Uterus (tissue), 4 donors: Measurements from ENCODE around the gene ZCCHC14. TPM values are rescaled to one million over a fixed set of nuclear protein-coding genes. Genes with fewer than 3 reads are reported as not detected.

ENCODE experiments used
- DNase-seq, 2 donors: peaks; one replicate each; pipeline ENCODE4 v3.0.0-alpha.2; 2019 to 2020
- H3K27ac ChIP-seq, 2 donors: fragments of 200-600 bp; sonication (generic); 1 replicate in 1 of 2; 2 replicates in 1 of 2; pipeline ENCODE4 v1.5.1; 2016 to 2018
- H3K27me3 ChIP-seq, 2 donors: fragments of 200-600 bp; sonication (generic); one replicate each; pipeline ENCODE4 v1.5.1; 2018 to 2019; ENCODE audit warnings: control low read depth in 1 of 2
- H3K36me3 ChIP-seq, 2 donors: fragments of 200-600 bp; sonication (generic); one replicate each; pipeline ENCODE4 v1.5.1; 2019; ENCODE audit warnings: control low read depth in 1 of 2
- H3K4me1 ChIP-seq, 2 donors: fragments of 200-600 bp; sonication (generic); one replicate each; pipeline ENCODE4 v1.5.1; 2018 to 2019; ENCODE audit warnings: control low read depth in 1 of 2
- H3K4me3 ChIP-seq, 2 donors: fragments of 200-600 bp; sonication (generic); 1 replicate in 1 of 2; 2 replicates in 1 of 2; pipeline ENCODE4 v1.5.1; 2018 to 2019; ENCODE audit warnings: mild to moderate bottlenecking in 1 of 2
- H3K9me3 ChIP-seq, 2 donors: fragments of 200-600 bp; sonication (generic); one replicate each; pipeline ENCODE4 v1.5.1; 2019; ENCODE audit warnings: control low read depth in 1 of 2
- CTCF ChIP-seq, 4 experiments: fragments of 200-600 bp in 2 of 4; fragments of 450-650 bp in 2 of 4; sonication (generic) in 2 of 4; IDR thresholded peaks; one replicate each; pipeline ENCODE4 v1.5.1; 2016 to 2019; ENCODE audit warnings: antibody characterized with exemption in 4 of 4, mild to moderate bottlenecking in 2 of 4, moderate library complexity in 1 of 4
- POLR2A ChIP-seq, 2 donors: fragments of 450-650 bp; IDR thresholded peaks; one replicate each; pipeline ENCODE4 v1.6.1; 2016; ENCODE audit warnings: antibody characterized with exemption in 2 of 2, mild to moderate bottlenecking in 1 of 2, moderate library complexity in 1 of 2
- intact Hi-C: fragments of 100-400 bp; cut with DNase I; formaldehyde crosslinking; loops from one replicate; pipeline ENCODE4 v1.15.1; 2023; ENCODE audit warnings: low total_unique reads
- total RNA-seq, 4 donors: library from RNA; depleted of rRNA in 3 of 4; stranded (reverse); fragments of >200 nt in 3 of 4; gene quantifications; one replicate each; pipeline versions ENCODE4 v1.1.0 to v1.2.4, GENCODE V29; 2014 to 2023
- donor health status: DM: yes; HTN: yes; CAD: no.

The ZCCHC14 gene
- total RNA-seq, 4 donors from 2014 or later: 9.2 to 33.0 (median 20.6) TPM

DNA sequence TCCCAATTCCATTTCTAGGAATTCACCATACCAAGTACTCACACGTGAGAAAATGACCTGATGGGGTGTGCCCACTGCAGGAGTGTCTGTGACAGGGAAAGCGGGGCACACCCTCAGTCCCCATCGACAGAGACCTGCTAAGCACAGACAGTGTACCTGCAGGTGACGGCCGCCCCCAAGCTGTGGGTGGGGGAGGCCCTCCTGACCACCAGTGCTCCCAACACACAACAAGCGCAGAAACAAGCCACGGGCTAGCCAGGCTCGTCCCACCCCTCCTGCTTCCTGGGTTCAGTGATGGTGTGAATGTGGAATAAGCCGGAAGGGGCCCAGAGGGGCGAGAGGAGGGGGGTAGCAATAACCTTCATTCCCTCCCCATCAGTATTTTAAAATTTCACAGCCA lies 31.9 kb downstream of the ZCCHC14 start:
- Histone ChIP-seq H3K9me3 (no peaks in the 10 kb centered on the region), H3K36me3 (no peaks in the 10 kb centered on the region), H3K4me1 (peaks cover 5 to 18% of the 10 kb centered on the region in 2 donors), H3K27ac (no peak overlapping the region), H3K27me3 (no peaks in the 10 kb centered on the region), H3K4me3 (no peak overlapping the region)
- intact Hi-C loops: no loop called here
- no peak for DNase-seq
- no peak for TF ChIP-seq POLR2A (IDR thresholded peaks at IDR 0.05)
- no peak for TF ChIP-seq CTCF (IDR thresholded peaks at IDR 0.05)

- intact Hi-C loops: no loop called here
- no peak for TF ChIP-seq CTCF (IDR thresholded peaks at IDR 0.05)
- TF ChIP-seq POLR2A (IDR thresholded peaks at IDR 0.05): no peak
- no peaks in the 10 kb centered on the region for H3K9me3 ChIP-seq
- H3K36me3 ChIP-seq: no peaks in the 10 kb centered on the region
- peaks cover under 1 to 11% of the 10 kb centered on the region in 2 donors for H3K4me1 ChIP-seq
- no peak overlapping the region for H3K27ac ChIP-seq
- DNase-seq: no peak
- no peak overlapping the region for H3K4me3 ChIP-seq
- no peaks in the 10 kb centered on the region for H3K27me3 ChIP-seq
Observed at GRCh38 chr16:87459833-87460232, 33.0 kb downstream of the ZCCHC14 start.

DNA sequence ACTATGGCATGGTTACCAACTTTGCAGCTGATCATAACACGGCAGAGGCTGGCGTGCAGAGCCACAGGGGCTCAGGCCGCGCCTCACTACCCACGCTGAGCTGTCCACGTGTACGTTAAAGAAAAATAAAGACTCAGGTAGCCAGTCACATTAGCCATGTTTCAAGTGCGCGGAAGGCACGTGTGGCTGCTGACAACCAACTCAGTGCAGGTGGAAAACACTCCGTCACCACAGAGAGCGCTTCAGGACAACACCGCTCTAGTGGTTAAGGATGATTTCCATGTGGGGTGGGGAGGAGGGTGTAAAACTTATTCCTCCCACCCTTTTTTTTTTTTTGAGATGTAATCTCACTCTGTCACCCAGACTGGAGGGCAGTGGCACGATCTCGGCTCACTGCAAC lies 33.8 kb downstream of the ZCCHC14 start:
- TF ChIP-seq CTCF (IDR thresholded peaks at IDR 0.05) (no peak), POLR2A (IDR thresholded peaks at IDR 0.05) (no peak)
- Histone ChIP-seq H3K27me3 (no peaks in the 10 kb centered on the region), H3K4me3 (no peak overlapping the region), H3K4me1 (peaks cover 0 to 8% of the 10 kb centered on the region in 2 donors), H3K36me3 (no peaks in the 10 kb centered on the region), H3K27ac (no peak overlapping the region), H3K9me3 (no peaks in the 10 kb centered on the region)
- intact Hi-C loops: no loop called here
- DNase-seq: no peak

DNA sequence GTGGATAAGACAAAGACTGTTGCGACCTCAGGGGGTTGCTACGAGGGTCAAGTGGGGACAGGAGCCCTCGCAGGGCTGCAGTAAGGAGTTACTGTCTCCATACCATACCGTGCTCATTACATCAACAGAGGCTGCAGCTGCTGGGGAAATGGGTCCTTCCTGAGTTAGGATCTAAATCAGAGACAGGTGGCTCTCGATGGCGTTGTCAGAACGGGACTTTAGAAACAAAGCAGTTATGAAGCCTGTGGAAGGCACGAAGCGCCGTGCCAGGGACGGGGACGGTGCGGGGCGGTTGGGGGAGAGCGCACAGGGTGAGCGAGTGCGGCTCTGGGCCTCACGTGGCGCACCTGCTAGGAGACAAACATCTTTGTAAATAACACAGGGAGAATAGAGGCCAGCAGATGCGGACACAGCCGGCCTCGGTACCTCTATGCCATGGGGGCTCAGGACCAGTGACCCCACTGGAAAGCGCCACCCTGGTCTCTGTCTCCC lies 34.4 kb downstream of the ZCCHC14 start:
- no peak for DNase-seq
- intact Hi-C loops: no loop called here
- Histone ChIP-seq H3K9me3 (no peaks in the 10 kb centered on the region), H3K27me3 (no peaks in the 10 kb centered on the region), H3K4me3 (no peak overlapping the region), H3K36me3 (no peaks in the 10 kb centered on the region), H3K4me1 (peaks cover 0 to 7% of the 10 kb centered on the region in 2 donors), H3K27ac (no peak overlapping the region)
- no peak for TF ChIP-seq POLR2A (IDR thresholded peaks at IDR 0.05)
- no peak for TF ChIP-seq CTCF (IDR thresholded peaks at IDR 0.05)

- Histone ChIP-seq H3K4me1 (peaks cover 0 to 7% of the 10 kb centered on the region in 2 donors), H3K36me3 (no peaks in the 10 kb centered on the region), H3K27me3 (no peaks in the 10 kb centered on the region), H3K27ac (peak overlapping the region; percentile 23 to 42), H3K4me3 (no peak overlapping the region), H3K9me3 (no peaks in the 10 kb centered on the region)
- DNase-seq: no peak
- no peak for TF ChIP-seq CTCF (IDR thresholded peaks at IDR 0.05)
- intact Hi-C loops: no loop called here
Observed at GRCh38 chr16:87457709-87458423, 35.0 kb downstream of the ZCCHC14 start.
